Activated T-cell treated with anti-CD3 and anti-CD28 coated beads for 1 hour (primary cell): Measurements from ENCODE around the gene WDR35.

Experiments
- DNase-seq: peaks from one replicate; pipeline ENCODE4 v3.0.0-alpha.2; 2020; ENCODE audit warnings: low read depth

WDR35 gene

GRCh38 chr2:20011276-20012031, 21.5 kb upstream of the WDR35 start:
- DNase-seq: no peak

GRCh38 chr2:20008703-20009102, 18.8 kb upstream of the WDR35 start:
- DNase-seq: no peak

DNA sequence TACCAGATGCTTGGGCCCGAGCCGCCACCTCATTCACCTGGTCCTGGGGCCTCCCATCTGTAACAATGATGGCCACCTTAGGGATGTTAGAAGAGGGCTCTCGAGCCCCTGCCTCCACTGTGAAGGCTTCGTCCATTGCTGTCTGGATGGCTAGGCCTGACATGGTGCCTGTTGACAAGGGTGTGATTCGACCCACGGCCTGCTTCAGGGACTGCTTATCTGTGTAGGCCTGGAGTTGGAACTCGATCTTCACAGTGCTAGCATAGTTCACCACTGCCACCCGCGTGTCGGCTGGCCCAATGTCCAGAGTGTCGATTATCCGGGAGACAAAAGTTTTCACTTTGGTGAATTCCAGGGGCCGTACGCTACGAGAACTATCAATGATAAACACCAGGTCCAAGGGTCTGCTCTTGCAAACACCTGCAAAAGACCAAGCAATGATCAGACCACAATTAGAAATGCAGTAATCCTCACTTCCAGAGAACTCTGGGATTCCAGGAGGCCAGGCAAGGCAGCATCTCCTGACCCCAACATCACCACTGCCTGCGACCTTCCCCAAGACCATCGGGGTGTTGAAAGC, 16.1 kb upstream of the WDR35 start:
- DNase-seq: no peak

DNA sequence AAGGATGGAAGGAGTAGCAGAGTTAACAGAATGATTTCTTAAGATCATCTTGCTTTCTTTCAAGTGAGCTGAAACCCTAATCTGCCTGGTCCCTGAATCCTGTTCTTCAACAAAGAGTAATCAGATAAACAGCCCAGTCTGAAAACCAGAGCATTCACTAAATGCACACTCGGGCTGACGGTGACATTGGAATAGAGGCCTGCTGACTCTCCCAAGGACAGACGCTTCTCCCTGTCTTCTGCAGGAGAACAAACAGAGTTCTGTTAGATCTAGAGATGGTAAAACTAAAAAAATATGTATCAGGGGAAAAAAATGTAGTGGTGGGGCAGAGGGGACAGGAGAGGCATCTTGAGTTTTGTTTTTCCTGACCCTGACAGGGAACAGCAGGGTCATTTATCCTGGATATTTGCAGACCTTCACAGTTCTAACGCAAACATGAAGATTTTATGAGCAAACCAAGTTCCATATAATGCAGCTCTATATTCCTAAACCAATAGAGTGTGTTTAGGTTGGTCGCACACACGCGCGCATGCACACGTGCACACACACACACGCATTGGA, 15.2 kb upstream of the WDR35 start:
- DNase-seq: no peak

- no peak for DNase-seq
Observed at GRCh38 chr2:20001361-20001863, 11.5 kb upstream of the WDR35 start.

DNA sequence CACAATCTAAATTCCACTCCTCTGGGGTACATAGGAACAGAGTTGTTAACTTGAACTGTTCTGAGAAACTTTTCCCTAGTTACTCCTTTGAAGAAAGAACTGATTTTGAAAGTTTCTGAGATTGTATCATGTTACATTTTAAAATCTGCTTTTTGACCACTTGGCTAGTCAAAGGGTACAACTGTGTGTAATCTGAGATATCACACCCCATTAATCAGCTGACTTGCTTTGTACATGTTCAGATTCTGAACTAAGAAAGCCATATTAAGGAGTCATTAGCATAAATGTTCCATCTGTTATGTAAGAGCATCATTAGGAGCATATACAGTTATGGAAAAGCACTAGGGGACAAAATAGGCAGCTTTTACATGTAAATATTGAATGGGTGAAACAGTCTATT, 3.8 kb upstream of the WDR35 start:
- no peak for DNase-seq

GRCh38 chr2:19991895-19992294, 2.0 kb upstream of the WDR35 start:
- no peak for DNase-seq

DNA sequence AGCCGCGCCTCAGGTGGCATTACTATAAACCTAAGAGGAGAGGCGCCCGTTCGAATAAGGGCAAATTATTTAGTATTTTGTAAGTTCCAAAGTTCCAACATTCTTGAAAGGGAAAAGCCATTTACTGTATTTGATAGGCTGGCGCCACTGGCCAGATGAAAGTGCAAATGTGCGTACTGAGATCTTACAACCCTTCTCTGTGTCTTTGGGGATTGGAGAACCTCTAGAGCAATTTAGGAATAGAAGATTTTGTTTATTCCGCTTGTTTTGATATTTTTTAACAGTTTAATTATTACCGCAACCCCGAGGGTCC, 467 bp upstream of the WDR35 start:
- no peak for DNase-seq

DNA sequence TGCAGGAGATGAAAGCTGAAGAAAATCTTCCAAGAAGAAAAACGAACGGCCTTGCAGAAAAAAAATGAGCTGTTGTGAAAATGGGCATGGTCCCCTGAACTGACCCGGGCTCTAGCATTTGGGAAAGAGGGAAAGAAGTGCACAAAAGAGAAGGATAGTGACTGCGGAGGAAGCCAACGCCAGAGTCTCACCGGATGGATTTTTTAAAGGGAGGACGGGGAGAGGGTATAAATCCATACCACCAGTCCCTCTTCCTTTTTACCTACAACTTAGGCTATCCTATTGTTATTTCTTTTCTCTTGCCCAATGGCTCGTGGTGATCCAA, 601 bp downstream of the WDR35 start:
- no peak for DNase-seq

DNA sequence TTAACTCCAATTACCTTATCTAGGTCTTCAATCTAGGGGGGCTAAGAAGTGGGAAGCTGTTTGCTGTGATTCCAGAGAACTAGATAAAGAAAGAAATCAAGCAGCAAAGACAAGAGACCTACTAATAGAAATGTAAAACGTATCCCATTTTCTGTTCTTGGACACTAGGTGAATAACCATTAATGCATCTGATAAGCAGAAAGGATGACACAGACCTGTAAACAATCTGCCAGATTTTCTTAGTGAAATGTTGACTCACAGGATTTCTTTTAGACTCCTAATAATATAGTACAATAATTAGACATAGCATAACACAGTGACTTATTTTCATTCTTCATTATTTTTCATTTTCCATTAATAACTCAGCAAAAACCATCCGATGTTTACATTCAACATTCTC, 1.3 kb downstream of the WDR35 start:
- no peak for DNase-seq

DNA sequence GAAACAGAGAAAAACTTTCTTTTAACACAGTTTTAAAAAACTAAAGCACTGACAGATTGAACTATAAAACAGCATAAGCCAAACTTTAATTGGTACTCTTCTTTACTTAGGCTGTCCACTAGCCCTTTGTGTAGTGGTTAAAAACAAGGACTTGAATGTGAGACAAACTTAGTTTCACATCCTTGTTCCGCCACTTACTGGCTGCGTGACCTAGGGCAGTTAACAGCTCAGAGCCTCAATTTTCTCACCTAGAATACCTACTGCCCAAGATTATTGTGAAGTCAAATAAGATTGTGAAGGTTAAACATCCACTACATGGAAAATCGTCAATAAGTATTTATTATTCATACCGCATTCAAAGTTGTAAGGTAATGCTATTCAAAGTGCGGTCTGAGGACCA, 2.0 kb downstream of the WDR35 start:
- DNase-seq: no peak

DNA sequence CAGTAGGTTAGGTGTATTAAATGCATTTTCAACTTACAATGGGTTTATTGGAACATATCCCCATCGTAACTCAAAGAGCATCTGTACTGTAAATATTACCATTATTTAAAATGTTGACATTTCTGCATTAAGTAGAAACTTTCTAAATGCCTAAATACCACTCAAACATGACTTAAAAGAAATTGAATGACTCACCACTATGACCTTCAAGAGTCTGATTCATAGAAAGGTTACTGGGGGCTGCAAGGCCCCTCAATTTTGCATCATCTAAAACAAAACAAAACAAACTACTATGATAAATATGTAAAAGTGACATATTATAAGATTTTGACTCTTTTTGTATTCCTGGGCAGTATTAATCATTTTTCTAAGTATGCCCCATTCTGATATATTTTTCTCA, 7.6 kb downstream of the WDR35 start:
- no peak for DNase-seq

DNA sequence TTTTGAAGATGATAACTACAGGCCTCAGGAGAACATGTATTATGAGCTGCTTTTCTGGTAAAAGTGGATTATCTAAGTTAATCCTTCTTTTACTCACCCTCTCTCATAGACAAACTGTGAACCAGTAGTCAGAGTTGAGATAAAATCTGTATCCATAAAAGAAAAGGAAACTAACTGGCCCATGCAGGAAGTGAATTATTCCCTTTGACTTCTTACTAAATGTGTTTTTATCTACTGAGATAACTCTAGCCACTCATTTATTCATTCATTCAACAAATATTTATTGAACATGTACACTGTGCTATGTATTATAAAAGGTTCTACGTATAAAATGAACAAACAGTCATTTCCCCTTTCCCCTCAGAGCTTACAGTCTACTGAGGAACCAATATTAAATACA, 10.0 kb downstream of the WDR35 start:
- DNase-seq: no peak

DNA sequence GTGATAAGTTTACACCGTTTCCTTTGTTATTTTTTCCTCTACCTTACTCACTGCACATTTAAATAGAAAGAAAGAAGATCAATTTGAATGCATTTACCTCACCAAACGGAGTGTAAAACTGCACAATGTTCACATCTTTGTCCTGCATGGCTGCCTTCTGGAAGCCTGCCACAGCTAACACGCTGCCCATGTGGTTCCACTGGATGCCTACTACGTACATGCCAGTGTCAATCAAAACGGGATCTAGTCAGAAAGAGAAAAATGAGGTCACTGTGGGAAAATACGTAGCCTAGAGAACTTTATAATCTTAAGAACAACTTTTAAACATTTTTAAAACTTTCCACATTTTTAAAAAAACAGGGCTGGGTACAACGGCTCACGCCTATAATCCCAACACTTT, 16.4 kb downstream of the WDR35 start:
- no peak for DNase-seq

- DNase-seq: no peak
Observed at GRCh38 chr2:19971691-19972090, 18.2 kb downstream of the WDR35 start.

DNA sequence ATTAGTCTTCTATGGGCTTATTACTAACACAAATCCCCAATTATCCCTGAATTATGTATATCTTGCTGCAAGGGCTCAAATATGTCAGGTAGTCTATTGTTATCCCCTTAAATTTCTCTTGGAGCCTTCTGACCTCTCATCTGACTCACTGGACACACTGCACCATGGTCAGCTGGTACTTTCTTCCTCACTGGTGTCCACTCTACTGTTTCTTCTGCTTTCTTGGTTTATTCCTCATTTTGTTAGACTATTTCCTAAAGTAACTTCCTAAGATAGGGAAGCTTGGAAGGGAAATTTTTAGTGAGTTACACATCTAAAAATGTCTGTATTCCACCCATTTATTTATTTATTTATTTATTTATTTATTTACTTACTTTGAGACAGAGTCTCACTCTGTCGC, 26.5 kb downstream of the WDR35 start:
- DNase-seq: no peak

DNA sequence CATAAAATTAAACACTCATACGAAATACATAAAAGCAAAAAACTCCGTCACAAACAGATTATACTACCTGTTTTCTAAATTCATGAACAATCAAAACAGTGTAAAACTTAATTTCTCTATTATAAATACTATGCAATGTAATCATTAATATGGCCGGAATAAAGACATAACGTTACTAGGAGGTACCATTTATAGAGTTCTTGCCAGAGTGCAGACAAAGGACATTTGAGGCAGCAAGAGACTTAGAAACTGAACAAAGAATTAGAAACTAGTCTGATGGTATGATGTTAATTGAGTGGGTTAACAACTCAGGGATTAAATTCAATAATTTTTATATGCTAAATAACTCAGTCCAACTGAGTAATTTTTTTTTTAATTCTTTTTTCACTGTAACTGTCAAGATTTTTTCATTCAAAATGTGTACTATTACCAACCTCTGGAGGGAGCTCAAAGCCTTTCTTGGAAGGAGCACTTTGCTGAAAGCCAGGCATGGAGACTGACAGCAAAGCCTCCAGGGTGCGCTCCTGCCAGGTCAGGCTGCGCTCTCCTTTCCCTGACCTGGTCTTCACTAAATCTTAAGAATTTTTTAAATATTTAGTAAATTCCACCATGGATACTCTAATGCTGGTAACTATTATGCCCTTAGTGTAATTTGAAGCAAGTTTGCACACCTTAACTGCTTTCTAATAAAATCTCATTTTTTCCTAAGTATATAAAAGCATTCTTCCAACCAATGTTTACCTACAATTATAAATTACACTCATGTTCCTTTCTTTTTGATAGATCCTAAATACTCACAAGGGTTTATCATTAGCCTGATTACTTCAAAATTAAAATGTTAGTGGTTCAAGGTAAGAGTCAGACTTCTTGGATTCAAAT, 34.1 kb downstream of the WDR35 start:
- DNase-seq: peak; percentile 12

DNA sequence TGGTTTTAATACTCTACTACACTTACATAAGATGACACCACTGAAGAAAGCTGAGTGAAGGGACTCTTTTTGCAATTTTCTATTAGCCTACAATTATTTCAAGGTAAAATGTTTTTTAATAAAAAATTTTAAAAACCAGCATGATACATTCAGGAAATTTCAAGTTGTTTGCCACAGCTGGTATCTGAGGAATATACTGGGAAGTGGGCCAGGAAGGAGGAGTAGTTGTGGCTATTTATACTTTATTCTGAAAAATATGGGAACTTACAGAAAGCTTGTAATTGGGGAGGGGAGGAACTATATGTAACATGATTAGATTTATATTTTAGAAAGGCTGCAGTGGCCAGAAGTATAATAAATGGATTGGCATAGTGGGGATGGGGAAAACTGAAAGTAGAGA, 40.8 kb downstream of the WDR35 start:
- no peak for DNase-seq

DNA sequence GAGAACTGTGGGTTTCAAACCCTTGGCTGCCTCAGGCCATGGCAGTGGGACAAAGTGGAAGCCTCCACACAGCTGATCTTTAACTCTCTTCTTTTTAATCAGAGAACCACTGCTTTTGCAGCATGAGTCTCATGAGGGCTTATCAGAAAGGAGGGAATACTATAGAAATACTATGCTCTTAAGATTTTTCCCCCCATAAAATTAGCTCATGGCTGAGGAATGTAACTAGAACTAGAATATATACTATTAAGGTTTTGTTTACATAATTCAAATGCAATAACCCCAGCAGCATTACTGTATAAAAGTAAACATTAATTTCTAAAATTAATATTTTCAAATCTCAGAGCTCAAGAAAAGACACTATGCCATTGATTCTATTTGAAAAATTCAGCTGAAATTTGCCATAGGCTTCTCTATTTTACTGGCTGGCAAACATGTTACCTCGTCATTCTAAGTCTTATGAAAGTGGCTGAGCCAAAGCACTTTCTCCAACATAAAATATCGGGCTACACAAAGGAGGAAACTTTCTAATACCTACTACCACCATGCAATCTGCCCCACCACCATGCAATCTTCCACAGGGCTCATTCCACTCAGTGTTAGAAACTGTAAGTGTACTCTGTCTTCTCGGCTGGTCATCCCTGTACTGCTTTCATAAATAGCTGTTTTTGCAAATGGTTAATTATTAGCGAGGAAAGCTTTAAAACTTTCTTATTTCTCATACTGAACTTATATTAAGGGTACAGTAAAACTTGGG, 42.5 kb downstream of the WDR35 start:
- no peak for DNase-seq

DNA sequence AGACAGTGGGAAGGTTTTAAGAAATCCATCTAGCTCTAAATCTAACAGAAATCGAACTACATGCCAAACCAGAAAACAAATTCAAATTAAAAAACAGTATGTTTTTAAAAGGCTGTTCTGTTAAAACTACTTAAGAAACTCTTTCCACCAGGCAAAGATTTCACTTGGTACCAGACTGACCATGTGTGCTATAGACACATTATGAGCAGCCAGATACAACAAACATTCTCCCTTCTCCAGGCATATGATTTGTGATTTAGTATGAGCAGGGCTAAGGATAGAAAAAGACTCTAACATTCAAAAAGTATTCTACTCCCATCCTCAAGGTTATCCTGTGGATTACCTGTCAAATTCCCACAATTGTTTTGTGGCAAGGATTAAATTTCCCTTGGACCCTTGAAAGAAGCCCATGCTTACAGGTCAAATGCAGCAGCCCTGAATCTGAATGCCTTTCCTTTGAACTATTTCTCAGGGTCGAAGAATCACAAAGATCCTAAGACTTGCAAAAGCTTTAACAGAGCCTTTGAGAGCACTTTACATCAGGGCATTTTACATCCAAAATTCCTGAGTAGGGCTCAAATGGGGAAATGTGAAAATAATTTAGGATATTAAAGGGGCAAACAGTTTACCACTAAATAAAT, 45.6 kb downstream of the WDR35 start:
- no peak for DNase-seq

- DNase-seq: no peak
Observed at GRCh38 chr2:19943189-19943588, 46.7 kb downstream of the WDR35 start.

- DNase-seq: no peak
Observed at GRCh38 chr2:19942199-19942598, 47.7 kb downstream of the WDR35 start.
